PC-3 (cell line): ENCODE results near the gene EIF4B. TPM values are rescaled to one million over a fixed set of nuclear protein-coding genes. Genes with fewer than 3 reads are reported as not detected.

Experiments
- ATAC-seq: fragments of 200-7000 bp; cut with Tn5 transposase; 2 replicates; pipeline ENCODE4 v1.9.1; 2020; ENCODE audit warnings: mild to moderate bottlenecking, moderate library complexity
- BruUV-seq: library from RNA; stranded (reverse); fragments of 400-500 nt; replicated peaks from 2 replicates; lab custom pipeline; 2021; lab: Mats Ljungman, UMichigan
- CTCF ChIA-PET: fragments of 300-600 bp; sonication (Branson Sonifier 250); formaldehyde crosslinking; loops from one replicate; lab custom pipeline; 2022; ENCODE audit warnings: antibody characterized with exemption; lab: Charles Lee
- POLR2A ChIA-PET: fragments of 300-600 bp; sonication (Branson Sonifier 250); formaldehyde crosslinking; loops from one replicate; lab custom pipeline; 2022; ENCODE audit warnings: antibody characterized with exemption; ENCODE audit not compliant: unreplicated experiment; lab: Charles Lee
- DNase-seq: peaks from one replicate; pipeline ENCODE4 v3.0.0-alpha.2; 2015
- H2AFZ ChIP-seq: fragments of 300-600 bp; sonication (generic); 2 replicates; pipeline ENCODE4 v1.6.0; 2016; ENCODE audit warnings: antibody characterized with exemption, low read length
- H3F3A ChIP-seq: fragments of 300-600 bp; sonication (generic); one replicate; pipeline ENCODE4 v1.6.0; 2017; ENCODE audit warnings: antibody characterized with exemption, low read length, control low read depth, mild to moderate bottlenecking; ENCODE audit not compliant: unreplicated experiment
- H3K27ac ChIP-seq: fragments of 300-600 bp; sonication (generic); 2 replicates; pipeline ENCODE4 v1.5.1; 2016; ENCODE audit warnings: mild to moderate bottlenecking, low read length
- H3K27me3 ChIP-seq: fragments of 300-600 bp; sonication (generic); 2 replicates; pipeline ENCODE4 v1.6.1; 2016; ENCODE audit warnings: low read length, mixed read lengths
- H3K36me3 ChIP-seq: fragments of 300-600 bp; sonication (generic); 2 replicates; pipeline ENCODE4 v1.6.1; 2016; ENCODE audit warnings: low read depth, mixed run types, low read length, mixed read lengths
- H3K4me1 ChIP-seq: fragments of 300-600 bp; sonication (generic); 2 replicates; pipeline ENCODE4 v1.5.1; 2016; ENCODE audit warnings: low read length; ENCODE audit not compliant: insufficient read depth
- H3K4me2 ChIP-seq: fragments of 300-600 bp; sonication (generic); 2 replicates; pipeline ENCODE4 v1.6.0; 2016; ENCODE audit warnings: low read length
- H3K4me3 ChIP-seq: fragments of 300-600 bp; sonication (generic); 2 replicates; pipeline ENCODE4 v1.5.1; 2016; ENCODE audit warnings: mild to moderate bottlenecking, low read length, mixed read lengths
- H3K79me2 ChIP-seq: fragments of 300-600 bp; sonication (generic); 2 replicates; pipeline ENCODE4 v1.6.1; 2017; ENCODE audit warnings: low read length, mixed read lengths
- H3K9ac ChIP-seq: fragments of 300-600 bp; sonication (generic); 2 replicates; pipeline ENCODE4 v1.6.0; 2016; ENCODE audit warnings: mild to moderate bottlenecking, low read length
- H3K9me2 ChIP-seq: fragments of 300-600 bp; sonication (generic); replicated peaks from 2 replicates; pipeline ENCODE4 v1.6.1; 2016; ENCODE audit warnings: mixed run types, low read length, mixed read lengths
- H3K9me3 ChIP-seq: fragments of 300-600 bp; sonication (generic); 2 replicates; pipeline ENCODE4 v1.6.1; 2016; ENCODE audit warnings: low read length, mixed read lengths
- H4K20me1 ChIP-seq: fragments of 300-600 bp; sonication (generic); 2 replicates; pipeline ENCODE4 v1.6.1; 2016; ENCODE audit warnings: low read length, mixed read lengths
- CTCF ChIP-seq: fragments of 300-600 bp; sonication (generic); conservative IDR thresholded peaks from 2 replicates; pipeline ENCODE4 v1.5.1; 2017; ENCODE audit warnings: antibody characterized with exemption, low read depth, mild to moderate bottlenecking, low read length
- EZH2 ChIP-seq: fragments of 300-600 bp; sonication (generic); IDR thresholded peaks from one replicate; pipeline ENCODE4 v1.6.1; 2017; ENCODE audit warnings: antibody characterized with exemption, mild to moderate bottlenecking, low read length; ENCODE audit not compliant: unreplicated experiment
- EZH2phosphoT487 ChIP-seq: fragments of 300-600 bp; sonication (generic); IDR thresholded peaks from 2 replicates; pipeline ENCODE4 v1.6.1; 2018; ENCODE audit warnings: mild to moderate bottlenecking, antibody characterized with exemption, low read length, borderline replicate concordance
- intact Hi-C: fragments of 100-400 bp; cut with micrococcal nuclease; formaldehyde crosslinking; loops from 2 replicates; pipeline ENCODE4 v1.9.0; 2023
- total RNA-seq: library from RNA; depleted of rRNA; stranded (reverse); fragments of >200 nt; gene quantifications from 2 replicates; pipeline ENCODE4 v1.2.3, GENCODE V29; 2014

The EIF4B gene
- total RNA-seq, 1 experiment from 2014 or later = 424 TPM

- Histone ChIP-seq H3F3A (no peaks in the 10 kb centered on the region), H3K36me3 (no peaks in the 10 kb centered on the region), H2AFZ (no peak overlapping the region), H3K27me3 (no peaks in the 10 kb centered on the region), H3K4me3 (no peak overlapping the region), H3K9me2 (no peaks in the 10 kb centered on the region), H3K4me1 (peaks cover 16% of the 10 kb centered on the region), H3K4me2 (no peak overlapping the region), H3K79me2 (no peaks in the 10 kb centered on the region), H3K27ac (no peak overlapping the region), H3K9me3 (no peaks in the 10 kb centered on the region), H4K20me1 (no peaks in the 10 kb centered on the region), H3K9ac (no peak overlapping the region)
- TF ChIP-seq CTCF (no peak), EZH2 (no peak), EZH2phosphoT487 (no peak)
- ChIA-PET CTCF (no interaction called here), POLR2A (interaction anchor here (0.5 kb wide), 1 partner anchor 236 kb away, joined by 3 read pairs; the partner anchor contains the start of gene PFDN5)
- no peak for DNase-seq
- BruUV-seq = no TSS peak
- intact Hi-C loops = no loop called here
- no peak for ATAC-seq
Observed at GRCh38 chr12:53058674-53059433, 52.6 kb downstream of the EIF4B start.

GRCh38 chr12:53059434-53060063 lies 53.3 kb downstream of the EIF4B start:
- DNase-seq (no peak), ATAC-seq (no peak)
- H3F3A ChIP-seq = no peaks in the 10 kb centered on the region
- H4K20me1 ChIP-seq = no peaks in the 10 kb centered on the region
- H3K9me2 ChIP-seq = no peaks in the 10 kb centered on the region
- H3K36me3 ChIP-seq = no peaks in the 10 kb centered on the region
- CTCF ChIA-PET = no interaction called here
- no peaks in the 10 kb centered on the region for H3K27me3 ChIP-seq
- no peak overlapping the region for H3K4me2 ChIP-seq
- POLR2A ChIA-PET = no interaction called here
- no TSS peak for BruUV-seq
- no peak overlapping the region for H3K9ac ChIP-seq
- intact Hi-C loops = loop anchor here (10.0 kb wide), 1 partner anchor 115 kb away; no protein-coding TSS in a partner anchor
- H3K79me2 ChIP-seq = no peaks in the 10 kb centered on the region
- no peak overlapping the region for H3K27ac ChIP-seq
- H2AFZ ChIP-seq = no peak overlapping the region
- no peak overlapping the region for H3K4me3 ChIP-seq
- TF ChIP-seq EZH2phosphoT487 (no peak), EZH2 (no peak), CTCF (no peak)
- no peaks in the 10 kb centered on the region for H3K9me3 ChIP-seq
- peaks cover 15% of the 10 kb centered on the region for H3K4me1 ChIP-seq
